ENCODE results near the gene NRXN3.

DNA sequence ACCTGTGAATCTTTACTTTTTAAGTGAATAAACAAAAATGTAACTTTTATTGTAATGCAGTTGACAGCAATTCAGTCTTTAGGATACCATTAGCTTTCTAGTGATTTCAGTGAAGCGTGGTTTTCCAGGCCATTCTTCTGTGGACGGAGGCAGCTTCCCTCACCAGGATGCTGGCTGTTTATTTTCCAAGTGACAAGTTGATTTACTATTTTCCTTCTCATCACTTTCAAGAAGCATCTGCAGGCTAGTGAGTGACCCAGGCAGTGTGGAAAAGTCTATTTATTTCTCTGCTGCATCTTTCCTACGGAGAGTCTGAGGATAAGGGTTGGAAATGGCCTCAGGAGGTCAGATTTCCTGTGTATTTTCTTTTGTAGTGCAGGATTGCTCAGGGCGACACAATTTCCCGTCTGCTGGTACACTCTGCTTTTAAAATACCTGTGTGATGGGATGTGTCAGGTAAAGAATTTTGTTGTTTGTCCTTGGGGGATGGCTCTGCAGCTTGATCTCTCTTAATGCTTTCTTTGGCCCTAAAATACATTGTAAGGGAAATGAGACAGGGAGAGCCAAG is 467.8 kb downstream of the NRXN3 start:
- TF ChIP-seq, protein P1, sequence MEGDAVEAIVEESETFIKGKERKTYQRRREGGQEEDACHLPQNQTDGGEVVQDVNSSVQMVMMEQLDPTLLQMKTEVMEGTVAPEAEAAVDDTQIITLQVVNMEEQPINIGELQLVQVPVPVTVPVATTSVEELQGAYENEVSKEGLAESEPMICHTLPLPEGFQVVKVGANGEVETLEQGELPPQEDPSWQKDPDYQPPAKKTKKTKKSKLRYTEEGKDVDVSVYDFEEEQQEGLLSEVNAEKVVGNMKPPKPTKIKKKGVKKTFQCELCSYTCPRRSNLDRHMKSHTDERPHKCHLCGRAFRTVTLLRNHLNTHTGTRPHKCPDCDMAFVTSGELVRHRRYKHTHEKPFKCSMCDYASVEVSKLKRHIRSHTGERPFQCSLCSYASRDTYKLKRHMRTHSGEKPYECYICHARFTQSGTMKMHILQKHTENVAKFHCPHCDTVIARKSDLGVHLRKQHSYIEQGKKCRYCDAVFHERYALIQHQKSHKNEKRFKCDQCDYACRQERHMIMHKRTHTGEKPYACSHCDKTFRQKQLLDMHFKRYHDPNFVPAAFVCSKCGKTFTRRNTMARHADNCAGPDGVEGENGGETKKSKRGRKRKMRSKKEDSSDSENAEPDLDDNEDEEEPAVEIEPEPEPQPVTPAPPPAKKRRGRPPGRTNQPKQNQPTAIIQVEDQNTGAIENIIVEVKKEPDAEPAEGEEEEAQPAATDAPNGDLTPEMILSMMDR (conservative IDR thresholded peaks at IDR 0.05; ENCODE audit: low read depth in 2 of 2) = no peak
- TF ChIP-seq JUNB (IDR thresholded peaks at IDR 0.05; ENCODE audit: unreplicated experiment) (no peak), POLR2AphosphoS5 (IDR thresholded peaks at IDR 0.05; ENCODE audit: low read depth) (no peak)

All from GM23338 (cell line).